ENCODE measurements around the gene CYTH3.
A peak's percentile ranks its signal among the peaks of the same experiment; 100 is the strongest.

Gene CYTH3

DNA sequence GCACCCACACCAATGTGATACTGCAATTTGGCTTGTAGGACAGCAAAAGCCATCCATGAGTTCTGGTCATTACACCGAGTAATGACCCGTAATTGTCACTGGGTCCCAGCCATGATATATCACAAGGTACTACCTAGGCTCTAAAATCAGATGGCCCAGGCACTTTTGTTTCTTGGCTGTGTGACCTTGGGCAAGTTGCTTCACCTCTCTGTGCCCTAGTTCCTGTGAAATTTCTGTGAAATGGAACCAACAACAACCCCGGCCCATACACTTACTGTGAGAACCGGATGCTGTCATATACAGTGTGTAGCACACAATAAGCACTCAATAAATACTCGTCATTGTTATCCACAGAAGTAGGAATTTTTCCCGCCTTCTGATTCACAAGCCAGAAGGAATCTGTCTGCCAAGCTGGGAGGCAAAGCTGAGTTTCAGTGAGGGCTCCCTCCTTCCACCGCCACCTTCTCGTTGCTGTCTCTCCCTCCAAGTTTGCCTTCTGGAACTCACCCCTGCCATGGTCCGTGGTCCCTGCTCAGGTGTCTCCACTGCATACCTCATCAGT lies 6.4 kb upstream of the CYTH3 start:
- TF ChIP-seq, protein P1, sequence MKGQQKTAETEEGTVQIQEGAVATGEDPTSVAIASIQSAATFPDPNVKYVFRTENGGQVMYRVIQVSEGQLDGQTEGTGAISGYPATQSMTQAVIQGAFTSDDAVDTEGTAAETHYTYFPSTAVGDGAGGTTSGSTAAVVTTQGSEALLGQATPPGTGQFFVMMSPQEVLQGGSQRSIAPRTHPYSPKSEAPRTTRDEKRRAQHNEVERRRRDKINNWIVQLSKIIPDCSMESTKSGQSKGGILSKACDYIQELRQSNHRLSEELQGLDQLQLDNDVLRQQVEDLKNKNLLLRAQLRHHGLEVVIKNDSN (IDR thresholded peaks at IDR 0.05) = no peak
- TF ChIP-seq, protein P2, sequence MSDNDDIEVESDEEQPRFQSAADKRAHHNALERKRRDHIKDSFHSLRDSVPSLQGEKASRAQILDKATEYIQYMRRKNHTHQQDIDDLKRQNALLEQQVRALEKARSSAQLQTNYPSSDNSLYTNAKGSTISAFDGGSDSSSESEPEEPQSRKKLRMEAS (IDR thresholded peaks at IDR 0.05) = no peak
- TF ChIP-seq YY1 (IDR thresholded peaks at IDR 0.05; ENCODE audit: low read depth) (no peak), EP300 (IDR thresholded peaks at IDR 0.05; ENCODE audit: borderline replicate concordance) (no peak), NFIC (IDR thresholded peaks at IDR 0.05) (no peak), TEAD4 (IDR thresholded peaks at IDR 0.05) (no peak), TCF12 (IDR thresholded peaks at IDR 0.05; ENCODE audit: low read depth) (no peak), RAD21 (IDR thresholded peaks at IDR 0.05; ENCODE audit: low read depth) (no peak), ZBTB7A (IDR thresholded peaks at IDR 0.05; ENCODE audit: low read depth) (no peak), TAF1 (IDR thresholded peaks at IDR 0.05; ENCODE audit: low read depth) (no peak), CREB1 (IDR thresholded peaks at IDR 0.05; ENCODE audit: low read depth) (no peak), FOXM1 (IDR thresholded peaks at IDR 0.05; ENCODE audit: borderline replicate concordance, low read depth) (no peak), CEBPB (IDR thresholded peaks at IDR 0.05) (no peak), EGR1 (IDR thresholded peaks at IDR 0.05) (no peak)
- TF ChIP-seq, protein P3, sequence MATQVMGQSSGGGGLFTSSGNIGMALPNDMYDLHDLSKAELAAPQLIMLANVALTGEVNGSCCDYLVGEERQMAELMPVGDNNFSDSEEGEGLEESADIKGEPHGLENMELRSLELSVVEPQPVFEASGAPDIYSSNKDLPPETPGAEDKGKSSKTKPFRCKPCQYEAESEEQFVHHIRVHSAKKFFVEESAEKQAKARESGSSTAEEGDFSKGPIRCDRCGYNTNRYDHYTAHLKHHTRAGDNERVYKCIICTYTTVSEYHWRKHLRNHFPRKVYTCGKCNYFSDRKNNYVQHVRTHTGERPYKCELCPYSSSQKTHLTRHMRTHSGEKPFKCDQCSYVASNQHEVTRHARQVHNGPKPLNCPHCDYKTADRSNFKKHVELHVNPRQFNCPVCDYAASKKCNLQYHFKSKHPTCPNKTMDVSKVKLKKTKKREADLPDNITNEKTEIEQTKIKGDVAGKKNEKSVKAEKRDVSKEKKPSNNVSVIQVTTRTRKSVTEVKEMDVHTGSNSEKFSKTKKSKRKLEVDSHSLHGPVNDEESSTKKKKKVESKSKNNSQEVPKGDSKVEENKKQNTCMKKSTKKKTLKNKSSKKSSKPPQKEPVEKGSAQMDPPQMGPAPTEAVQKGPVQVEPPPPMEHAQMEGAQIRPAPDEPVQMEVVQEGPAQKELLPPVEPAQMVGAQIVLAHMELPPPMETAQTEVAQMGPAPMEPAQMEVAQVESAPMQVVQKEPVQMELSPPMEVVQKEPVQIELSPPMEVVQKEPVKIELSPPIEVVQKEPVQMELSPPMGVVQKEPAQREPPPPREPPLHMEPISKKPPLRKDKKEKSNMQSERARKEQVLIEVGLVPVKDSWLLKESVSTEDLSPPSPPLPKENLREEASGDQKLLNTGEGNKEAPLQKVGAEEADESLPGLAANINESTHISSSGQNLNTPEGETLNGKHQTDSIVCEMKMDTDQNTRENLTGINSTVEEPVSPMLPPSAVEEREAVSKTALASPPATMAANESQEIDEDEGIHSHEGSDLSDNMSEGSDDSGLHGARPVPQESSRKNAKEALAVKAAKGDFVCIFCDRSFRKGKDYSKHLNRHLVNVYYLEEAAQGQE (IDR thresholded peaks at IDR 0.05; ENCODE audit: low read depth) = no peak

DNA sequence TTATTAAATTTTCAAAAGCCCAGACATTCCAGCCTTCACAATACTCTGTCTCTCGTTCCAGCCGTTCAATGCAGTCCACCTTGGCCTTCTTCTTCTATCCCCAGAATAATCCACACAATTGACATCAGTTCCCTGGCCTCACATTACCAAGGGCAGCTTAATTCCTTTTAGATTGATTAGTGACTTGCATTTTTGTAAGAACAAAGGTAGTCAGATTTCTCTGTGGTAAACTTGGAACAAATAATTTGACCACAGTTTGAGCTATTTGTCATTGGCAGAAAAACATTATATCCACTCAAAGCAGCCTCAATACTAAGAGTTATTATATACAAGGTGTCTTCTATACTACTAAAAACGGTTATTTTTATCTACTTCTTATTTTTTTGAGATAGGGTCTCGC lies 5.1 kb upstream of the CYTH3 start:
- TF ChIP-seq, protein P3 (IDR thresholded peaks at IDR 0.05; ENCODE audit: low read depth) = no peak
- TF ChIP-seq FOXM1 (IDR thresholded peaks at IDR 0.05; ENCODE audit: borderline replicate concordance, low read depth) (no peak), ZBTB7A (IDR thresholded peaks at IDR 0.05; ENCODE audit: low read depth) (no peak), TCF12 (IDR thresholded peaks at IDR 0.05; ENCODE audit: low read depth) (no peak), EP300 (IDR thresholded peaks at IDR 0.05; ENCODE audit: borderline replicate concordance) (no peak), CEBPB (IDR thresholded peaks at IDR 0.05) (no peak), TAF1 (IDR thresholded peaks at IDR 0.05; ENCODE audit: low read depth) (no peak), TEAD4 (IDR thresholded peaks at IDR 0.05) (no peak)
- TF ChIP-seq, protein P1 (IDR thresholded peaks at IDR 0.05) = no peak

DNA sequence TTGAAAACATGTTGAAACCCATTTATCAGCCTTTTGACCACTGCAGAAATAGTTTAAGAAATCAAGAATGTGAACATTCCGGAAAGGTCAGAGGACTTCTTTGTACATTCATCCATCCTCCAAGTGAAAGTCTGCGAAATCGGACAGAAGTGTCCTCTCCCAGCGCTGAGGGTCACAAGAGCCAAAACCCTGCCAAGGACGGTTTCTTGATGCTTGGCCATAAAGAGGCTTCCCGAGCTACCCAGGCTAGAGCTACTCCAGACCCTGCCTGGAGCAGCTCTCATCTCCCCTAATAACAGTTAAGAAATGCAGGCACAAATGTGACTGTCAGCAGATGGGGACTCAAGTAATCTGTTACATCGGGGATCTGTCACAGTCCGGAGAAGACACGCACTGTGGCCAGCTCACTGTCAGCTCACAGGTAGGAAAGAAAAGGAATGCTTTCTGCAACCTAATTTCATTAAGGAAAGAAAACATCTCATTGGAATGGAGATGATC lies 4.5 kb upstream of the CYTH3 start:
- TF ChIP-seq CREB1 (IDR thresholded peaks at IDR 0.05; ENCODE audit: low read depth) (no peak), TAF1 (IDR thresholded peaks at IDR 0.05; ENCODE audit: low read depth) (no peak), TEAD4 (IDR thresholded peaks at IDR 0.05) (no peak), YY1 (IDR thresholded peaks at IDR 0.05; ENCODE audit: low read depth) (no peak), RAD21 (IDR thresholded peaks at IDR 0.05; ENCODE audit: low read depth) (no peak), FOXM1 (IDR thresholded peaks at IDR 0.05; ENCODE audit: borderline replicate concordance, low read depth) (no peak), TCF12 (IDR thresholded peaks at IDR 0.05; ENCODE audit: low read depth) (no peak), EP300 (IDR thresholded peaks at IDR 0.05; ENCODE audit: borderline replicate concordance) (no peak), CEBPB (IDR thresholded peaks at IDR 0.05) (no peak)
- TF ChIP-seq, protein P3 (IDR thresholded peaks at IDR 0.05; ENCODE audit: low read depth) = no peak

DNA sequence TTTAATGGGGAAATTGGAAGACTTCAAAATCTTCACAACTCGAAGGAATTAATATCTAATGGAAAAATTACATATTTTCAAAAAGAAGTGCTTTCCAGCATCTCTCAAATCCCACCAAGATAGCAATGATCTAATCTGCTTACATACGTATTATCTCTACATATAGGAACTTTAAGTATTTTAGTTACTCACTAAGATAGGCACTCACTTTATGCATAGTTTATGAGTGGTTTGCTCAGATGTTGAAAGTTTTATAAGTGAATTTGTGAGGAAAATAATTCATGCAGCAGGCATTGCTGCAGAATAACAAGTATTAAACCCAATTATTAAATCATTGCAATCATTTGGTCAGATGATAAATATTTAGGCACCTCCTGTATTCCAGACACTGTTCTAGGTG lies 2.3 kb upstream of the CYTH3 start:
- TF ChIP-seq, protein P3 (IDR thresholded peaks at IDR 0.05; ENCODE audit: low read depth) = peak; percentile 40; the same call in 1 of the 2 replicates
- TF ChIP-seq EP300 (IDR thresholded peaks at IDR 0.05; ENCODE audit: borderline replicate concordance) = no peak
- TF ChIP-seq, protein P2 (IDR thresholded peaks at IDR 0.05) = no peak

Data from Ishikawa (cell line).